IPS DF 4.7 (cell line): ENCODE data around the gene RIMS3.

Experiments used
- DNase-seq: peaks from one replicate; pipeline ENCODE4 v3.0.0-alpha.2; 2013; ENCODE audit warnings: low spot score; ENCODE audit errors: extremely low read depth

The RIMS3 gene

DNA sequence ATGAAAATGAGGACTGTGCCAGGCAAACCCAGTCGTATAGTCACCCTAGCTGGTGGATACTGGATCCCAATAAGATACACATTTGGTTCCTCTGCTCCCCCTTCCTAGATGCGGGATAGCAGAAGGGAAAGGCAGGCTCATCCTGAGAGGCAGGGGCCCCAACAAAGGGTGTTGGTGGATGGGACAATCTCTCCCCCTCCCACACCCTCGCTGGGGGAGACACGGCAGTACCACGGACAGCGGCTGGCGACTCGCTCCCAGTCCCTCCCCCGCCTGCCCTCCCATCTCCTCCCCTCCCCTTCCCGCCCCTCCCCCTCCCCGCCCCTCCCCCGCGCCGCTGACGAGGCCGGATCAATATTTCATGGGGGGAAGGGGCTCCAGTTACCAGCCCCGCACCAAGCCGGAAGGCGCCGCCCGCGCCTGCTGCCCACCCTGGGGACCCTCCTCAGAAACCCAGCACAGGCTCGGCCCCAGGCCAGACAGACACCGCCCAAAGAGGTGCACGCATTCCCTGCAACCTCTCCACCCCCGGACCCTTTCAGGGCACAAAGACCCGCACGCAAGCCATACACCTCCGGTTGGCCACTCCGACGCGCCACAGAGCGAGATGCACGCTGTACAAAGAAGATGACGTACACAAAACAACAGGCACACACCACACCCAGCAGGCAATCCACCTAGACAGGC lies 11.5 kb downstream of the RIMS3 start:
- DNase-seq, result no peak

DNA sequence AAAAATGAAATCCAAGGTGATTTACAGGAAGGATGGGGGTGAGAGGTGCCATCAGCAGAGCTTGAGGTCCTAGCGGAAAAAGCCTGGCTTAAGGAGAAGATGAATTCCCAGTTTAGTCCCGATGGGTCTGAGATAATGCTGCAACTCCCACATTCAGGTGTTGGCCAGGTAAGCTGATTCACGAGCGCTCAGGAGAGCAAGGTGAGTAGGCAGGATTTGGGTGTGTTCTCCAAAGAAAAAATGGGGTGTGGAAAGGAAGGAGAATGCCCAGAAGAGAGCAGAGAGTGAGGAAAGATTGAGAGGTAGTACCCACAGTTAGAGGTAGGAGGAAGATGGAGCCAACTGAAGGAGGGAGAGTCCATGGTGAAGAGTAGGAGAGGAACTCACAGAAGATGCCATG lies 12.5 kb downstream of the RIMS3 start:
- DNase-seq, result no peak

DNA sequence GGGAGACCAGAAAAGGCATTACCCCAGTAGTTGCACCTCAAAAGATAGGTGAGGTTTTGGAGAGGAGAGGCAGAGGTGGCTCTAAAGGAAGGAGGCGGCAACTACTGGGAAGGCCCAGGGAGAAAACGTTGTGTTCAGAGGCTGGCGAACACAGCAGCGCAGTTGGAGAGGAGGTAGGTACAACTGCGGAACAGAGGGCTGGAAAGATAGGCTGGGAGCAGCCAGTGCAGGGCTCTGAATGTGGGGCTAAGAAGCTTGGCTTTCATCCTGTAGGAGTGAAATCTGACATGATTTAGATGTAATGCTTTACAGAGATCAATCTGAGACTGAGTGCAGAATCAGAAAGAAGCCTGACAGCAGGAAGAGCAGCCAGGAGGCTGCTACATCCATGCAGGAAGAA lies 13.0 kb downstream of the RIMS3 start:
- no peak for DNase-seq

DNA sequence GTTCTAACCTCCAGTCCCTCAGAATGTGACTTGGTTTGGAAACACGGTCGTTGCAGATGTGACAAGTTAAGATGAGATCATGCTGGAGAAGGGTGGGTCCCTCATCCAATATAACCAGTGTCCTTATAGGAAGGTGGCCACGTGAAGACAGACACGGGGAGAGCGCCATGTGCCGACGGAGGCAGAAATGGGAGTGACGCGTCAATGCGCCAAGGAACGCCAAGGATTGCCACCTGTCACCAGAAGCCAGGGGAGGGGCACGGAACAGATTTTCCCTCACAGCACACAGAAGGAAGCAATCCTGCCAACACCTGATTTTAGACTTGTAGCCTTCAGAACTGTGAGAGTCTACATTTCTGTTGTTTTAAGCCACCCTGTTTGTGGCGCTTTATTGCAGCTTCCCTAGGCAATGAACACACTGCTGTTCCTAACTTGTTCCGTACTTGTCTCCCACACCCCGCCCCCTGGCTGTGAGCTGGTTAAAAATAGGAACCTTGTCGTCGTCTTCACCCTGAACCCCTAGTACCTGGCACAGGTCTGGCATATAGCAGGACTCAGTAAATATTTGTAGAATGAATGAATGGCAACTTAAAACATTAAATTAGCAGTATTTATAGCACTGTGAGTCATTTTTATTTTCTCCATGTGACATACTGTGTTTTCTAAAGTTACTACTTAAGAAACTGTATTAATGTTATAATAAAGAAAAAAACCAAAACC lies 14.2 kb downstream of the RIMS3 start:
- DNase-seq, result no peak

DNA sequence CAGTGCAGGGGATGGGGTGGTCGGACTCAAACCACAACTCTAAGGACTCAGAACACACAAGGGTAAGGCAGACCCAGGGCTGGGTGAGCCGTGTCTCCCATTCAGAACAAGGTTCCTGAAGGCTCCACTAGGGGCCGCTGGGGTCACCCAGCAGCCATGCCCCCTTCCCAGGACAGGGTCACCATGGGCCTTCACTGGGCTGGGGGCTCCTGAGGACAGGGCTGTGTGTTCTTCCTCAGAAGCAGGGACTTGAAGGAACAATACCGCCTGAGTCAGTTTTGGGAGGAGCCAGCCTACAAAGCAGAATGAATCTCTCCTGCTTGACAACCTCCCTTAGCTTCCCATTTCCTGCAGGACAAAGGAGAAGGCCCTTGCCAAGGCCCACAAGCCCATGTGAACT lies 15.4 kb downstream of the RIMS3 start:
- DNase-seq, result no peak

DNA sequence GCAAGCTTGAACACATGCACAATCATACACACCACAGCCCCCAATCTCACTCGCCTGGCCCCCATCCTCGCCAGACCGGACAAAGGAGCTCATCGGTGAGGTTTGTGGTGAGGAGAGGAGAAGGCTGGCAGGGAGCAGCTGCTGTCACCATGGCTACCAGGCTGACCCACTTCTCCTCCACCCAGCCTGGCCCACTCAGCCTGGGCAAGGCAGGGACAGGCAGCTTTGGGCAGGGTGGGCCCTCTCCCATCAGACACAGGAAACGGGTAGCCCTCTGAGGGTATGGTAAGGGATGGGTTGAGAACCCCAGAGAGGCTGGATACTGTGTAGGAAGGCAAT lies 15.9 kb downstream of the RIMS3 start:
- no peak for DNase-seq

DNA sequence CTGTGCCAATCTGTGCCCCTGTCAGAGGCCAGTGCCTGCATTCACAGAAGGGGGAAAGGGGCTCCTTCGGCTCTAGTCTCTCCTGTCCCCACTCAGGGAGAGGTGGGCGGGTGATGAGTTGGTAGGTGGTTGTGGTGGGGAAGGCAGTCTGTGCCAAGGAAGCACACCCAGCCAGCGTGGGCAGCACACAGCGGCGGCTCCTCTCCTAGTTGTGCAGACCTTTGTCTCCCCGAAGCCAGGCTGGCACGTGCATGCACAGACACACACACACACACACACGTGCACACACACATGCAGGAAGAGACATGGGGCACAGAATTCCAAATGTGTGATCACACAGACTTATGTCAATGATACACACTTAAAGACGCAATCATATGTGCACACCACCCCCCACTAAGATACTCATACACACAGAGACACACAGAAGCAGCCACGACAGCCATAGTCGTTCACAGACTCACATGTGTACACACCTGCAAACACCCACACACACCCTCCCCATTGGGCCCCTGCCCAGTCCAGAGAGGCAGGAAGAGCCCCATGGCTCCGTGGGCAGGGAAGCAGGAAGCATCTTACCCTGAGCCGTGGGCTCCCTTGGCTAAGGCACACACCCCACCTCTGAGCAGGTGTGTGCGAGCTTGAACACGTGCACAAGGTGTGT lies 16.4 kb downstream of the RIMS3 start:
- DNase-seq, result no peak

DNA sequence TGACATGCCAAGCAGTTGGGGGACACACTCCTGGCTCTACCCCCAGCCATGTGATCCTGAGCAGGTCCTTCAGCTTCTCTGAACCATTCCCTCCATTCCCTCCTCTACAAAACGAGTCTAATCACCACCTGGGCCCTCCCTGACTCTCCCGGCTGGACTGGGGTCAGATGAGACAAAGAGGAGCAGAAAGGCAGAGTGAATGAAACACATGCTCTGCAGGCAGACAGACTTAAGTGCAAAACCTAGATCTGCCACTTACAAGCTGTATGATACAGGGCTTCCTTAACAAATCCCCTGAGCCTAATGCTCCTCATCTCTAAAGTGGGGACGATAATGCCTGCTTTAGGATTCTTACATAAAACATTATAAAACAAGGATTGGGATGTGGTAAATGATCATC lies 17.3 kb downstream of the RIMS3 start:
- no peak for DNase-seq

DNA sequence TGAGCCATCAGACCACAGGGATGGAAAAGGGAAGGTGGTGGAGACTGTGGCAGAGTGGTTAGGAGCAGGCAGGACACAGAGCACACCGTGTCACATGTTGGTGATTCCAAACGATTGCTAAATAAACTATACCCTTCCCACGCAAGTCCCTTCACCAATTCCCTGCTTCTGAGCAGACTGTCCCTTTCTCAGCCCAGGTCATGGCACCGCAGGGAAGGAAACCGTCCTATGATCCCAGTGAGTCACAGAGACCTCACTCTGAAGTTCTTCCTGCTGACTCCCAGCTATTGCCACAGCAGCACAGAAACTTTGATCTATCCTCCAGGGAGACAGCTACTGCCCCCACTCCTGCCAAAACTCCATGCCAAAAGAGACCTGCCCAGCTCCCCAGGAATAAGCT lies 19.2 kb downstream of the RIMS3 start:
- DNase-seq, result no peak

DNA sequence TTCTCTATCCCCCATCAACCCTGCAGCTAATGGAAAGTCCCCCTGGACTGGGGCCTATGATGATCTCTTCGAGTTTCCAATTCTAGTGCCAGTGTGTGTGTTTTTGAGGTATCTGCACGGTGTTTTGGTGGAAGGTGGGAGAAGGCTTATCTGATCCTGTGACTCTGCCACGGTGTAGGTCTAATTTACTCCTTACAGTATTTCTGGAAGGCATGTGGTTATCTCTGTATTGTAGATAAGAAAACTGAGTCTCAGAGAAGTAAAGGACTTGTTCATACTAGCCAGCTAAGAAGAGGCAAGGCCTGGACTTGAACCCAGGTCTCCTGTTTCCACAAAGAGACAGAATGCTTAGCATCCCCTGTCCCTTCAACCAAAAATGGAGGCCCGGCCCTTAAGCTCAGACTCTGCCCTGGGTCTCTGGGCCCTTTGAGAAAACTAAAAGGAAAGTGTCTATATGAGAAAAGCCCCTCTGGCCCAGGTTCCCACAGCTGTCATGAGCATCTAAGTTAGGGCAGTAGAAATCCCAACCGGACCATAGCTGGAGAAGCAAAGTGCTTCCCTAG lies 20.3 kb downstream of the RIMS3 start:
- DNase-seq, result no peak

DNA sequence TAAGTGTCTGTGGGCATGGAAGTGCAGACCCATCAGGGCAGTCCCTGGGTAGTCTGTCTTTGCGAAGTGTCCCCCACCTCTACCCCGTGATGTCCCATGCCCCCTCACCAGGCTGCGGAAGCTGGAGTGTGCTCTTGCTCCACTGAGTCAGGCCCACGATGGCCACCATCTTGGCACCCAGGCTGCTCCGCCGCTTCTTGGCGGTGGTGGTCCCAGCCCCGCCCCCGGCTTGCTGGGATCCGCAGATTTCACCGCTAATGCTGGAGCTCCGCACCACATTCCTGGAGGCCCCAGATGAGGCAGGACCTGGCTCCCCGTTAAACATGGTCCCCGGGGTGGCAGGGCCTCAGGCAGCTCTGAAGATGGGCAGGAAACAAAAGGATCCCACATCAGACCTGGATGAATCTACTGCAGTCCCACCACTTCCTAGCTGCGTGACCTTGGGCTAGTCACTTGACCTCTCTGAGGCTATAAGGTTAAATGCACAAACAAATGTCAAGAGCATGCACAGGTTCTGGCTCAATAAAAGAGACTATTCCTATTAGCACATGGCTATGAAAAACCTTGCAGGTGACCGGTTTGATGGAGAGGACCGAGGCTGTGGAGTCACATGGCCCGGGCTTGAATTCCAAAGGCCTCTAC lies 23.8 kb downstream of the RIMS3 start:
- DNase-seq, result no peak

DNA sequence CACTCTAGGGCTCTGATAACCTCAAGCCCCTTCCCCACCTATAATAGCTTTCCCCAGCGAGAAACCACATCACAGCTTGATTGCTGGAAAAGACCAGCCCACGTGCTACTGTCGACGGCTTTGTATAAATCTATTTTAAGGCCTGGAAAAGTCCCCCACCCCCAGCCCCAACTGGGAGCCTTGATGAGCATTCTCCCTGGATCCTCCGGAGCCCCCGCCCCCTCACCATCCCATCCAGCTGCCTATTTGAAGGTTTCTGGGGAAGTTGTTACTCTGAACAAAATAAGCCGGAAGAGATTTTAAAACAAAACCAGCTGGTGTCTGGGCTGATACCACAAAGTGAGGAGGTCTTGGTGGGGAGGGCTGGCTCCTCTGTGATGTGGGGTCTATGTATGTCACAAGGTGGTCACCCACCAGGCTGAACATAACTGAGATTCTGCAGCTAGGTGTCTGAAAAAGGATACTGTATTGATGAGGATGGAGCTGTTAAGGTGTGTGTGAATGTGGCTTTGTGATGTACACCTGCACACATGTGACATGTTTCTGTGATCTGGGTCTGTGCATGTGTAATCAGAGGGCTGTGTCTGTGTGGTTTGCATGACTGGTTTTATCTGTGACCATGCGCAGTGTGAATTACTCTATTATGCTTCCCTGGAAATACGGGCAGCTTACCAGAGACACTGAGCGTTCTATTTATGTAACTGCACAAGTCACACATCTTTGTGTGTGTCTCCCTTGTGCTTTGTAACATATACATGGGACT lies 25.0 kb downstream of the RIMS3 start:
- DNase-seq, result no peak

DNA sequence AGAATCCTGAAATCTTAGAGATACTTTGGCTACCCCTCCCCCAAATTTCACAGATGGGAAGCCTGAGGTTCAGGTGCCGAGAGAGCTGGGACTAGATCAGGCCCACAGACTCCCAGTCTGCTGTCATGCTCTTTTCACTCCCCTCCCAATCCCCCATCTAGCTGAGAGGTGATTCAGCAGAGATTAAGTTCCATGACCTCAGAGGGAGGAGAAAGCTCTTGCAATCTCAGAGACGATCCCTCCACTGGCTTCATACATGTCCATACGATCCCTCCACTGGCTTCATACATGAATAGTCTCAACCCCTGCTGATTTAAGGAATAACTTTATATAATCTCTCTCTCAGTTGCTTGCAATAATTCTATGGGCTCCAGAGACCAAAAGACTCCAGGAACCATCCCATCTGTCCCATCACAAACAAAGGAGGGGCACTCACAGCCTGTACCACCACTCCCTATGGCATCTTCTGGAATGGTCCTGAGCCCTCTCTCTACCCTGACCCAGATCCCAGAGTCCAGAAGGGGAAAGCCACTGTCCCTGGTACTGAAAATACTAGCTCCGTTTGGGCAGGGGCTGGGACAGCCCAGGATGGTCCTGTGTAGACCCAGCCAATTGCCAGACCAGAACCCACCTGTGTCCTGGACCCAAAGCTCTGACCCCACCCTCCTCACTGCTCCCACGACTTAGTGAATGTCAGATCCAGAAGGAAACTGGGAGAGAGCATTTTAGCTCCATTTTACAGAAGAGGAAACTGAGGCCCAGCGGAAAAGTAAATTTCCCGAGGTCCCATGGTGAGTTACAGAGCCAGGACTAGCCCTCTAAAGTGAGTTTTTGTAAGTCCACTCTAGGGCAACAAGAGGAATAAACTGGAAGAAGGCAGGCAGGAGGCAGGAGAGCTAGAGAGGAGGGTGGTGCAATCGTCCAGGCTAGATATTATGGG lies 27.1 kb downstream of the RIMS3 start:
- DNase-seq, result no peak

DNA sequence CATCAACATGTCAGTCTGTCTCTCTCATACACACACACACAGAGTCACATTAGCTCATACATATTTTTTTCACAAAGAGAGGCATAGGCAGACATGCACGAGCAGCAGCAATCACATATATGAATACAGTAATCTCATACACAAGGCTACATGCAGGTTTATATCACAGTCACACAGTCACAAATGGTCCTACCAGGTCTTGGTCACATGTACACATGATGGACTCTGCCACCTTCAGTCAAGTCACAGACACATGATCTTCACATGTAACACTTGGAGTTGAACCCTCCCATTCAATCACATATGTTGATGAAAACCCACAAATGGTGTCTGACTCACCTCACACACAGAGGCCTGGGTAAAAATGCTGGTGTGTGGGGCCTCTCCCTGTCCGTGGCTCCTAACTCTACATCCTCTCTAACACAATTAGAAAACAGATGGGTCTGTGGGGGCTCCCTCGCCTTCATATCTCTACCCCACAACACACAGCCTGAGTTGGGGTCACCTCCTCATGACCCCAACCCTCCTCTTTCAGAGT lies 27.9 kb downstream of the RIMS3 start:
- no peak for DNase-seq

DNA sequence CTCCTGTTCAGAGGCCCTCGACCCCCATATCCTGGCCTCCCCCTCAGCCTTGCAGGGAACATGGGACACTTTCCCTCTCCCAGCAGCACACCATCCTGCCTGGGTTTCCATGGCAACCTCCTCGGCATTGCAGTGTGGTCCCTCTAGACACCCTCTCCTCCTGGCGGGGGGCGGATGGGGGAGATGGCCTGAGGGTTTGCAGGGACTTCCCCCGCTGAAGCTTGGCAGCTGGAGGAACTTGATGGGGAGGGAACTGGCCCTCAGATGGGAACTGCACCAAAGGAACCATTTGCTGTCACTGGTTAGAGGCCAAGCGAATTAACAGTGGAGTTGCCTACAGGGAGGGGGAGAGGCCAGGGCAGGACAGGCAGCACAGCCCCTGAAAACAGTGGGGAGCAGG lies 28.7 kb downstream of the RIMS3 start:
- no peak for DNase-seq

DNA sequence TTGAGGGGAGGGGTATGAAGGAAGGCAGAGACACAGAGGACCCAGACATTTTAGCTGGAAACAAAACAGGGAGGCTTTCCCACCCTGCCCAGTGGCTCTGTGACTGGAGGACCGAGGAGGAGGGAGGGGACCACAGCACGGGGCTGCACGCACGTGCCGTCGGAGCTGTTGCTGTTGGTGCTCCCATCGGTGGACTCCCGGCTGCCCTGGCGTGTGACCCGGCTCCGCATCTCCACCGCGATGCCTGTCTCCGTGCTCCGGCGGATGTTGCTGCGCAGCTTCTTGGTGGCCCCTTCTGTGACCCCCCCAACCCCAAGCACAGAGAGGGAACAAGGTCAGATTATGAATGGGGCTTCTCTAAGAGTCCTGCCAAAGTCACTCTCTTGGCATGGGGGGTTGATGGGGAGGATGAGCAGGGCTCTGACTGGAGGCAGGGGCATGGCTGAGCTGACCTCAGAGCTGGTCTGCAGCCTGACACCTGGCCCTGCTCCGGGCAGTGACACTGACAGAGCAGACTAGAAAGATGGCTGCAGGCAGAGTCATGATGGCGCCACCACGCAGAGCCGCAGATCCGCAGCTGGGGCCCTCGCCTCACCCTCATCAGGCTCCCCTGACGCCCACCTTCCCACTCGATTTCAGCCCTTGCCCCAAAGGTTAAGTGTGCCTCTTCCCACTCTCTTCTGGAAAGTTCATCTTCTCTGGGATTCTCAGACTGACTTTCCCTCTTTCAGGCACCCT lies 29.6 kb downstream of the RIMS3 start:
- no peak for DNase-seq

DNA sequence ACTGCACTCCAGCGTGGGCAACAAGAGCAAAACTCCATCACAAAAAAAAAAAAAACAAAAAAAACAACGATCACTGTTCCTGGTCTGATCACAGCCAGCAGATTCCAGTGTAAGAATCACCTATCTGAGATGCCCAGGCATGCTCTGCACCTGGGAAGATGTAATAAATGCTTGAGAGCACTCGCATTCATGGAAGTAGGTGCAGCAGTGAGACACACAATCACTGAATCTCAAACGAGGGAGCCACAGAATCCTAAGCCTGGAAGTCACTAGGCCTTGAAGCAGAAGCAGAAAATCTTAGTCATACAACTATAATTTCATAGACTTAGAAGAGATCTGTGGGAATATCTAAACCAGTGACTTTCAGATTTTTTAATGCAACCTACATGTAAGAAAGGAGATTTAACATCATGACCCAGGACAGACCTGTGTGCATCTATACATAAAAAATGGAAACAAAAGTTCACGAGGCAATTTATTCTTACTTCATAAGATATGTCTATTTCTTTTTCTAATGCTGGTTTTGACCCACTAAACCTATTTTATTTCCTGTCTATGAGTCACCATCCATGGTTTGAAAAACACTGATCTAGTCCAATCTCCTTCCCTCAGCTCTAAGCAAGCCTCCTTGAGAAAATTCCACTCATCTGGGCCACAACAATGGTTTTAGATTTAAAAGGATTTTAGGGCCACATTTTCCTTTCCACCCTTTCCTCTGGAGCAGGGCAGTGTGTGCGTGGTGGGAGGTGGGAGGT lies 30.4 kb downstream of the RIMS3 start:
- no peak for DNase-seq

DNA sequence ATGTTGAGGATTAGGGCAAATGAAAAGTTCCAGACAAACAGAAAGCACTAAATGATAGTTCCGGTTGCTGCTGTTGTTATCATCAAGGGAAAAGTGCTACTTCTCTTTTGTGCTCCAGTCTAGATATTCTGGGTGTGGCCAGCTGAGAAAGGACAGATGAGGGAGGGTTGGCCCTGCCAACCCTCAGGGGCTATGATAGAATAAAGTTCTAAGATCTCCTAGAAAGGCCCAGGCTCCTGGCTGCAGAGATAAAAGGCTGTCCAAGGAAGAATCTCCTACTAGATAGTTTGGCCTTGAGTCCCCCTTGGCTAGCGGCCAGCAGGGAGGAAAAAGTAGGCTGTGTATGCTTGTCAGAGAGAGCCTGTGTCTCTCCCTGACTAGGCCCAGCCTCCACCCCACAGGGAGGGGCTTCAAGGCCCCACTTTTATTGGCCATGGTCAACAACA lies 31.5 kb downstream of the RIMS3 start:
- DNase-seq, result no peak
